IMR-90 (cell line): ENCODE results near the gene EPHX1. TPM values are rescaled to one million over a fixed set of nuclear protein-coding genes. Genes with fewer than 3 reads are reported as not detected.

Experiments used
- BHLHE40 ChIP-seq: fragments of 150-350 bp; IDR thresholded peaks from 2 replicates; pipeline ENCODE4 v1.6.1; 2016; ENCODE audit warnings: mild to moderate bottlenecking, low read depth, low read length
- CEBPB ChIP-seq: IDR thresholded peaks from 2 replicates; pipeline ENCODE4 v1.6.1; 2012; ENCODE audit warnings: low read depth, low read length, improper control_type of control experiment
- CHD1 ChIP-seq: IDR thresholded peaks from 2 replicates; pipeline ENCODE4 v1.6.1; 2012; ENCODE audit warnings: low read depth, low read length, improper control_type of control experiment
- polyA plus RNA-seq, 3 experiments: library from polyadenylated mRNA; depleted of rRNA; stranded (reverse); fragments of >200 nt; gene quantifications; 2 replicates each; pipeline ENCODE4 v1.2.3, GENCODE V29; 2012; ENCODE audit warnings: low replicate concordance in 1 of 3
- total RNA-seq: library from RNA; depleted of rRNA; stranded (reverse); fragments of >200 nt; gene quantifications from 2 replicates; pipeline ENCODE4 v1.2.3, GENCODE V29; 2012

The EPHX1 gene
- total and polyA plus RNA-seq, 2 of the 4 experiments (the other 2 are of a cell fraction): 20.3 to 46.3 TPM

DNA sequence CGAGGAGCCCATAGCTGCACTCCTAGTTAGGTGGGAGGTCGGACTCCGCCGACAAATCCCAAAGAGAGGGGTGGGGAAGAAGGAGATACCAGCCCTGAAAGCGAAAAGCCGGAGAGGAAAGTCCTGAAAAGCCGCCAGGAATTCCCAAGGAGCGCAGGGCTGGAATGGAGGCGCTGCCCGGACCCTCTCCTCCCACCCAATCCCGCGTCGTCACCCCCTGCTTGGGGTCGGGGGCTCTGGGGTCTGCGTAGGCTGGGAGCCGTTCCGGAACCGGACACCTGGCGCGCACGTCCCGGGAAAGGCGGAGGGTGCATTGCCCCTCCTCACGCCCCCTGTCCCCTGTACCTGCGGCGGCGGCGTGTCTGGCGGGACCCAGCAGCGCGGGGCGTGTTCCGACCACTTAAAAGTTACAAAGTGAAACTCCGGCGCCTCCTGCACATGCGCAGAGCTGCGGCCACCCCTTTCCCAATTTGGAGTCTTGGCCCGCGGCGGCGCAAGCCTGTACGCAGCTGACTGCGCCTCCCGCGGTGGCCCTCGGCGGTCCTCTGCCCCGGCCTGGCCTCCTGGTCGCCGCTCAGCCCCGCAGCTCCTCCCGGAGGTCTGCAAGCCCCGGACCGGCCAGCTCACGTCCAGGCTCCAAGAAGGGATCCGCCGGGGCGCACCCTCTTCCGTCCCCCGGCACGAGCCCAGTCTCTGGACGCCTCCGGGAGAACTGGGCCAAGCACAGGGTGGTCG, 72.2 kb downstream of the EPHX1 start, which contains the start of gene TMEM63A (continued):
- no peak for TF ChIP-seq BHLHE40
- no peak; the same call in 1 of the 2 replicates for TF ChIP-seq CEBPB
- TF ChIP-seq CHD1: no peak
